OCI-M2 (cell line): ENCODE measurements around the gene CACNA1G.

Experiments
- DNase-seq: peaks from one replicate; lab custom pipeline; 2025; ENCODE audit not compliant: unreplicated experiment; lab: John Stamatoyannopoulos, UW

The CACNA1G gene

DNA sequence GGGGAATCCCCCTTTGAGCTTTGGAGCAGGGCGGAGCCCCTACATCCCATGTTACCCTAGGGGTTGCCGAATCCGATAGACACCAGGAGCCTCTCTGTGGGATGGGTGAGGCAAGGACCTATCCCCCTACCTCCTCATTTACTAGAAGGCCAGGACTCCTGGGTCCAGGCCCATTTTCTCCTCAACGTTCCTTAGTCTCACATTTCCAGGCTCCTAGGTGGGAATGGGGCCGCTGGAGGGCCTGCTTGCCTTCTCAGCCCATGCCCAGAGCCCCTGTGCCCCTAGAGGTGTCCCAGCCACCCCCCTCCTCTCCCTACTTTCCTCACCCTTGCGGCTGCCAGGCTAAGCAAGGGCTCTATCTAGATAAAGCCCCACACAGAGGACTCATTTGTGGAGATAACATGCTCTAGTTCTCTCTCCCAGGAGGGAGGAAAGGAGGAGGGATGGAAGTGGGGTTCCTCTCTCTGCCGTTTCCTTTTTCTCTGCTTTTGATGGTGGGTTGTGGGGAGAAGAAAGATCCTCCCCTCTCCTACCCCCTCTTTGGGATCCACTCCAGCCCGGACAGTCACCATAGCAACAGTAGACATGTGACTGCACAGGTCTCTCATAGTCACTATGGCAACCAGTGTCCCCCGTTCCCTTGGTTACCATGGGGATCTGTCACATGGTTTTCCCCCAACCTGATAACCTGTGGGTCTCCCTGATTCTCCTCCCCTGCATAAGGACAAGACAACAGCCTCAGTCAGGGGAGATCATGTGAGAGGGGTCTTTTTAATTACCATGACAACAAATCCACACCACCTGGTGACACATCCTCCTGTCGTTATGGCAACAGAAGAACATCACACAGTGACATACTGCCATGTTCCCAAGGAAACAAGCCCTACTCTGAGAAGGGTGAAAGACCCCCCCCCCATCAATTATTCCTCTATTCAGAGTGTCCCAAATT is 5.2 kb downstream of the CACNA1G start:
- no peak for DNase-seq

DNA sequence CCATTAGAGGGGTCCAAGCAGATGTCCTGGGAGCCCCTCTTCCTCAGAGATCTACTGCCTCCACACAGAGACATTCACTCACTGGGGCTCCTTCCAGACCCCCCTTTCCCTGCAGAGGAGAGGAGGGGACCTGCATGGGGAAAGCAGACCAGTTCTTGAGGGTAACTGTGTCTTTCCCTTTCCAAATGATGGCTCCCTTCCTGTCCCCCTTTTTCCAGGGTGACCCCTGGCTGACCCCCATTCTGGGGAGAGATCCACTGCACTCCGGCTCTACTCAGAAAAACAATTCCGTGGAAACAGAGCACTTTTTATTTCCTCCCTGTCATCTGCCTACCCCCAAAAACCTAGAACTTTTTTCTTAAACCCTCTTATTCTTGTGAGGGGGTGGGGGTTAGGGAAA is 6.4 kb downstream of the CACNA1G start:
- DNase-seq, result no peak

- DNase-seq, result no peak
These were observed 8.1 kb downstream of the CACNA1G start for GRCh38 chr17:50568659-50569058.

GRCh38 chr17:50569592-50569991 is 9.1 kb downstream of the CACNA1G start:
- DNase-seq, result no peak

DNA sequence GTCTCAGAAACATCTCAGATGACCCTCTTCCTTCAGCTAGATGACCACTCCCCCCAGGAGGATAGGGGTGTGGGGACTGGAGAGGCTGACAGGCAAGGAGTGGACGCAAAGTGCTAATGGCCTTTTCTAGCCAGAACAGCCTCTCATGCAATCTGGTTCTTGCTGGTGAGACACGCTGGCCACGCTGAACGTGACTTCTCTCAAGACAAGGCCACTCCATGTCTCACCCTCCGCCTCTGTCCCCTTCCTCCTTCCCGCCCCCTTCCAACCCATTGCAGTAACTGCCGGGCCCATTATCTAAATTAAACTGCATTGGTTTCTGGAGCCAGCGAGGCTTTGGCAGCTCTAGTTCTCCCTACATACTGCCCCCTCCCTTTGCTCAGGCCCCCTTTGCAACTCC is 9.5 kb downstream of the CACNA1G start:
- no peak for DNase-seq

DNA sequence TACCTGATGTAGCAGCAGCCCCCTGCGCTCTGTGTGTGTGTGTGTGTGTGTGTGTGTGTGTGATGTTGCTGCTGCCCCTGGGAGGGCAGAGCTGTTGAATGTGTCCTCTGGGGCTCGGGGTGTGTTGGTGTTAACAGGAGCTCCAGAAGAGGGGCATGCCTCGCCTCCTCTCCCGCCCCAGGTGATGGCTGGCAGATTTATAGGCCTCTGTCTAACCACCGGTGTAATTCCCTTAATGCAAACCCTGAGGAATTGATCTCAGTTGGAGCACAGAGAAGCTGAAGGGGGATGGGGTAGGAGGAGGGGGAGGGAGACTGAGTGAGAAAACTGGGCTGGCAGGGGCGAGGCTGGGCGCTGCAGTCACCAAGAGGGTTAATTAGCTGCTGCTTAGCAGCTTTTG is 10.0 kb downstream of the CACNA1G start:
- DNase-seq, result no peak

- no peak for DNase-seq
These were observed 11.2 kb downstream of the CACNA1G start for GRCh38 chr17:50571681-50572080.

DNA sequence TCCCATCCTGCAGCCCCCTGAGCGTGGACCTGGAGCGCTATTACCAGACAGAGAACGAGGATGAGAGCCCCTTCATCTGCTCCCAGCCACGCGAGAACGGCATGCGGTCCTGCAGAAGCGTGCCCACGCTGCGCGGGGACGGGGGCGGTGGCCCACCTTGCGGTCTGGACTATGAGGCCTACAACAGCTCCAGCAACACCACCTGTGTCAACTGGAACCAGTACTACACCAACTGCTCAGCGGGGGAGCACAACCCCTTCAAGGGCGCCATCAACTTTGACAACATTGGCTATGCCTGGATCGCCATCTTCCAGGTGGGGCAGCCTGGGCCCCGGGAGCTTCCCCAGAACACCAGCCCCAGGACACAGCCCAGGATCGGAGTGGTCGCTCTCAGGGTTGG is 12.0 kb downstream of the CACNA1G start:
- no peak for DNase-seq

DNA sequence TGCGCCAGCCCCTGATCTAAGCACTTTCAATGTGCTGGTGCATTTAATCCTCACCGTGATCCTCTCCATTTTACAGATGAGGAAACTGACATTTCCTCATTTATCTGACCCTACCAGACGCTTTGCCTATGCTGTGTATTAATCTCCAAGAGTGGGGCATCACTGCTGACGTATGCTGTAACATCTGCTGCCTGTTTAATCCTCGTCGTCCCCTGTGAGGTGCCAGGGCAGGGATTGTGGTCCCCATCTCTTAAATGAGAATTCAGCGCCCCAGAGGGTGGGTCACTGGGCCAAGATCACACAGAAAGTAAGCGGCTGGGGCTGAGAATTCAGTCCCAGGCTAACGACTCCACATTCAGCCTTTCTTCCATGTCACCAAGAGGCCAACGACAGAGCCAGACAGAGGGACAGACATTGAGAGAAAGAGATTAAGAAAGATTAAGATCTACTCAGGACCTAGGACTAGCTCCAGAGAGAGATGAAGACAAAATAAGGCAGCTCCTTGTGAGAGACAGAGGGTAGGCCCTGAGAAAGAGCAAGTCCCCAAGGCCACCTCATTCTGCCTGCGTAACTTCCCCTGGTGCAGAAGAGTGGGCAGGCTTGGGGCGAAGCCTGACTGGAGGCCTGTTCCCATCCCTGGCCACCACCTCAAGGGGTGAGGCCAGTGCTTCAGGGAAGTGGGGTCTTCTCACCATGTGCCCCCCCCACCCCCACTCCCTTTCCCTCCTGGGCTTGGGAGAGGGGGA is 13.5 kb downstream of the CACNA1G start:
- no peak for DNase-seq

- no peak for DNase-seq
These were observed 15.2 kb downstream of the CACNA1G start for GRCh38 chr17:50575581-50576210.

- DNase-seq, result no peak
These were observed 16.3 kb downstream of the CACNA1G start for GRCh38 chr17:50576864-50577263.

DNA sequence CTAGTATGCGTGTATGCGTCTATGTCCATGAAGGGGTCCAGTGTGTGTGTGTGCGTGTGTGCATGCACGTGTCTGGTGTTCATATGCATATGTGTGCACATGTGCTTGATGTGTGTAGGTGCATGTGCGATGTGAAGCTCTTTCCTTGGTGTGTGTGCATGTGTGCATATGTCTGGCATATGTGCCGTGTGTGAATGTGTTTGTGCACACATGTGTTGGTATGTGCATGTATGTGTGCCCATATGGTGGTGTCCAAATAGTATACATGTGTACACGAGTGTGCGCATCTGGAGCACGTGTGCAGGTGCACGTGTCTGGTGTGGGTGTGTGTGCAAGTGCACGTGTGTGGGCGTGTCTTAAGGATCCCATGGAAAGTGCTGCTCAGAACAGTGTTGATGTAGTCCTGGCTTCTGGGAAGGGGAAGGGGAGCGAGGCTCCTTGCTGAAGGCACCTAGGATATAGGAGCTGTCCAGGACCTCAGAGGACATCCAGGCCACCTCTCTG is 17.0 kb downstream of the CACNA1G start:
- no peak for DNase-seq

- no peak for DNase-seq
These were observed 17.7 kb downstream of the CACNA1G start for GRCh38 chr17:50578173-50578572.

GRCh38 chr17:50579399-50579798 is 18.9 kb downstream of the CACNA1G start:
- no peak for DNase-seq

DNA sequence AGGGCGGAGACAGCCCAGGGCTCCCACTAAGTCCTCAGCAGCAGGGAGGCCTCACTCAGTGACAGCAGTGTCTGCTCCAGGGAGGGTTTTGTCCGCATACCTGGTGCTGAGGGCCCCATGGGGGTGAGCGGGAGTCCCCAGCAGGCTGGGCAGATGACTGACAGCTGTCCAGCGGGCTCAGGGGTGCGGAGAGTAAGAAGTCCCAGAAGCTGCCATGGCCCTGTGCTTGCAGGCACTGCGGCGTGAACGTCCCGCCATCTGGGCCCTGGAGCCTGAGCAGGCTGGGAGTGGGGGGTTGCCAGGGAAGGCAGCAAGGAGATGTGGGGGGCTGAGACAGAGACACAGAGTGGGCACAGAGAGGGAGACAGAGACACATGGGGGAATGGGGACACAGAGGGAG is 20.1 kb downstream of the CACNA1G start:
- DNase-seq, result no peak

GRCh38 chr17:50581316-50581715 is 20.8 kb downstream of the CACNA1G start:
- no peak for DNase-seq

- no peak for DNase-seq
These were observed 22.2 kb downstream of the CACNA1G start for GRCh38 chr17:50582741-50583140.

DNA sequence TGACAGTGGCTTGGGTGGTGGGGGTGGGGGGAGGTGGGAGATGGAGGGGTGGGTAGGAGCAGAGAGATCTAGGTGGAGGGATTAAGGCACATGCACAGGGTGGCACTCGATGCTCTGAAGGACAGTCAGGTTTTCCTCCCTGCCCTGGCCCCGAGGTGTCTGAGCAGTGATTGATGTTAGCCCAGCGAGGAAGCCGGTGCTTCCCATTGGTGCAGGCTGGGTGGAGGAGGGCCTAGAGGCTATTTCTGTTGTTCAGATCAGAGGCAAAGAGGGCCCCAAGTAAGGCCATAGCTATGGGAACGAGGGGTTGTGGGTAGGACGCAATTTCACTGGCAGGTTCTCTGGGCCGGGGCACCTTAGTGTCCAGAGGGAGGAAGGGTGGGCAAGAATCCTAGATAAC is 23.1 kb downstream of the CACNA1G start:
- no peak for DNase-seq

DNA sequence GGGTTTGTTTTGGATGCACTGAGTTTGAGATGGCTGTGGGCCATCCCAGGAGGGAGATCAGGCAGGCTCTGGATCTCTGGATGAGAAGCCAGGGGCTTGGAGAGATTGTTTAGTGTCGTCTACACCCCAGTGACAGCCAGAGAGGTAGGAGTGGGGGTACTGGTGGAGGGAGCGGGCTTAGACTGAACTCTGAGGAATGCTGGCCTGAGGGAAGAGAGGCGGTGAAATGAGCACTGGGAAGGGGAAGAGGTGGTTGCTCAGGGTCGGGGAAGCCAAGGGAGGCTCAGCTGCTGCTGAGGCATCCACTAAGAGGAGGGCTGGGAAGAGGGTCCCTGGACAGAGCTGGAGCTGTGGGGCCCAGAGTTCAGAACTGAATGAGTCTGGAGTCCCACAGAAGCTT is 23.6 kb downstream of the CACNA1G start:
- no peak for DNase-seq

GRCh38 chr17:50584749-50585148 is 24.2 kb downstream of the CACNA1G start:
- no peak for DNase-seq

DNA sequence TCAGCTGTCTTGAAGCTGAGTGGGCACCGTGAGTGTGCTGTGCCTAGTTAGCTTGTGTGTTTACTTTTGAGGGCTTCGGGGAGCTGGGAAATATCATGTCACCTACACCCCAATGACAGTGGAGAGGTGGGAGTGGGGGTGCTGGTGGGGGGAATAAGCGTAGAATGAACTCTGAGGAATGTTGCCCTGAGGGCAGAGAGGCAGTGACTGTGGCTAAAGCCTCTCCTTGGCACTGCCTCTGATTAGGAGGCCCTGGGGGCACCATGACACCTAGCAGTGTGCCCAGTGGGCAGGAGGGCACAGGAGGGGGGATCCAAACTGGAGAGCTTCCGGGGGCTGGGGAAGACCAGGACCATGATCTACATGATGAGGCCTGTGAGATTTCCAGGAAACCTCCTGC is 24.8 kb downstream of the CACNA1G start:
- no peak for DNase-seq

DNA sequence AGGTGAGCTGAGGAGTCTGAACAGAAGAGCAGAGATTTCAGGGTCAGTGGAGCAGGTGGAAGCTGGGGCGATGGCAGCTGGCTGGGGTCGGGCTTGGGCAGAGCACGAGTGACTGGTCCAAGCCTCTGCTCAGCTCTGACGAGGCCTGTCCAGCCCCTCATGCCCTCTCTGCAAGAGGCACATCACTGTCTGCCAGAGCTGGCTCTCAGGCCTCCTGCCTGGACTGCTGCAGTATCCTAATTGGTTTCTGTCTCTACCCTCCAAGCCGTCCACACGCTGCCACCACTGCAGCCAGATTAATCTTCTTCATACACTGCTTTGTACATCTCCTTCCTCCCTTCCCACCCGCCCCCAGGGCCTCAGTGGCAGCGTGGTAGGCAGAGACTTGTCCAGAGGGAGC is 25.4 kb downstream of the CACNA1G start:
- no peak for DNase-seq
